GM12873 (cell line): ENCODE results near the gene ZNF740.

Experiments
- CTCF ChIP-seq: IDR thresholded peaks from 2 replicates; pipeline ENCODE4 v1.5.1; 2012; ENCODE audit warnings: low read depth, mild to moderate bottlenecking, moderate library complexity, low read length, control low read depth; ENCODE audit not compliant: insufficient read depth; ENCODE audit errors: missing control alignments

The ZNF740 gene

DNA sequence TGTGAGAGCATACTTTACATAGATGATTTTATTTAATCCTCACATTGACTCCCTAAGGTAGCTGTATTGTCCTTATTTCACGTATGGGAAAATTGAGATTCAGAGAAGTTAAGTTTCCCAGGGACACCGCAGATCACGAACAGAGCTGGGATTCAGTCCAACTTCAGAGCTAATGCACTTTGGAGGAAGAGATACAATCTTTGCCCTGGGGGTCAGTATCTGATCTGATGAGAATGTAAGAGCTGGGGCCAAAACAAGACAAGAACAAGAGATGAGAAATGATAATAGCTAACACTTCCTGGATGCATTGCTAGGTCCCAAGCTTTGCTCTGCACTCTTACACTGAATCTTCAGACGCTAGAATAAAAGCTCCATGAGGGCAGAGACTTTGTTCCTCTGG is 6.2 kb downstream of the ZNF740 start:
- TF ChIP-seq CTCF = no peak

DNA sequence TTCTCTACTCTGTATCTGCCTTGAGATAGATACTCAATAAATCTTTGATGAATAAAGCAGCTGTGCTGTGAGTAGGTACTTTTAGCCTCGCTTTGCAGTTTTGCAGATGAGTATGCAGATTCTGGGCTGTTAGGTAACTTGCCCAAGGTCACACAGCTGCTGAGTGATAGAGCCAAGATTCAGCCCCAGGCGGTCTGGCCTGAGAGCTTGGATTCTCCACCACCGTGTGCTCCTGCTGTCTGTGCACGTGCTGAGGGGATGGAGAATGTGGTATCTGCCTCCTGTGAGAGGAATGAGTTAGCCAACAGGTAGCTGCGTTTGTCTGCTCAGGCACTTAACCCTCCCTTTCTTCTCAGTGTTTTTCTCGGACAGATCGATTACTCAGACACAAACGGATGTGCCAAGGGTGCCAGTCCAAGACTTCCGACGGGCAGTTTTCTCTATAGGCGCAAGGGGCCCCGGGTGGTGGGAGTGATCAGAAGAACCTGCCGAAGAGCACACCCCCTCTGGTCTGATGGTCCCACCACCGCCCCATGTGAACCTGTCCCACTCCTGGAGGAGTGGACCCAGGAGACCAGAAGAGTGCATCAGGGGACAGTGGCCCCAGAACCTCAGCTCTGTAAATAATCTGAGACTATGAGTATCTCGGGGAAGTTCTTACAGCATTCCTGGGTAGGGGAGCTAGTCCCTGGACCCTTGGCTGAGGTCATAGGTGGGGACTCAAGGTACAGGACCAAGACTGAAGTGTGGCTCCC is 6.8 kb downstream of the ZNF740 start:
- no peak for TF ChIP-seq CTCF

- peak; percentile 89 for TF ChIP-seq CTCF
These were observed 9.7 kb downstream of the ZNF740 start for GRCh38 chr12:53190108-53190729.

- no peak for TF ChIP-seq CTCF
These were observed 10.8 kb downstream of the ZNF740 start for GRCh38 chr12:53191096-53191884.

GRCh38 chr12:53191885-53192530 is 11.5 kb downstream of the ZNF740 start:
- no peak for TF ChIP-seq CTCF

DNA sequence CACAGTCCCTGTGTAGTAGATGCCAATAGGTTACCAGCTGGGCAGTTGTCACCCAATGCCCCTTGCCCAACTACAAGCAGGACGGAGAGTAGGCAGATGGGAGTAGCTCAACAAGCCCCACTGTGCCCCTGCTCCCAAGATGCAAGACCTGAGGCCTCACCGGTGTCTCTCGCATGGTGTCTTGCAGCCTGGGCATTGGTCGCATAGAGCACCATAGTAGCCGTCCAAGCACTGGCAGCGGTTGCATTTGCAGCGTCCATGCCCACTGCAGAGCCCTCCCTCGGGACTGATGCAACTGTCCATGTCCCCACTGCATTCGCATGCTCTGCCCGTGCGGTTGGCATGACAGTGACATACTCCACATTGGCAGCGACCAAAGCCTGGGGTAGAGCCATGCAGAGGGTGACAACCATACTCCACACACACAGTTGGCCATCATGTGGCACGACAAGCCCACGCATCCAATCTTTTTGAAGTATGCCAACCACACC is 12.1 kb downstream of the ZNF740 start:
- TF ChIP-seq CTCF = no peak
